WTC11 (cell line): ENCODE measurements around the gene UNC5A. TPM values are rescaled to one million over a fixed set of nuclear protein-coding genes. Genes with fewer than 3 reads are reported as not detected.

Experiments used
- ATAC-seq: fragments of 200-7000 bp; cut with Tn5 transposase; 2 replicates; pipeline ENCODE4 v1.10.0; 2021; ENCODE audit warnings: mild to moderate bottlenecking, moderate library complexity
- CTCF ChIA-PET: fragments of 300-600 bp; sonication (Branson Sonifier 250); formaldehyde crosslinking; loops from one replicate; lab custom pipeline; 2021; ENCODE audit warnings: antibody characterized with exemption; lab: Charles Lee
- POLR2A ChIA-PET: fragments of 350-600 bp; sonication (Branson Sonifier 250); formaldehyde crosslinking; loops from one replicate; lab custom pipeline; 2021; ENCODE audit warnings: antibody characterized with exemption; lab: Charles Lee
- DNase-seq: peaks from one replicate; pipeline ENCODE4 v3.0.0; 2021; ENCODE audit warnings: low spot score
- H3K27ac Mint-ChIP-seq: 2 replicates; pipeline ENCODE4 v1.8.0; 2021; ENCODE audit warnings: mixed read lengths
- H3K27me3 Mint-ChIP-seq: 2 replicates; pipeline ENCODE4 v1.8.0; 2021; ENCODE audit warnings: low read depth, mild to moderate bottlenecking, moderate library complexity, mixed read lengths
- H3K36me3 Mint-ChIP-seq: 2 replicates; pipeline ENCODE4 v1.8.0; 2021; ENCODE audit warnings: mixed read lengths
- H3K4me1 Mint-ChIP-seq: 2 replicates; pipeline ENCODE4 v1.8.0; 2022; ENCODE audit warnings: mixed read lengths
- H3K4me3 Mint-ChIP-seq: 2 replicates; pipeline ENCODE4 v1.8.0; 2021; ENCODE audit warnings: mild to moderate bottlenecking, moderate library complexity, mixed read lengths
- H3K9me3 Mint-ChIP-seq: 2 replicates; pipeline ENCODE4 v1.8.0; 2021; ENCODE audit warnings: mixed read lengths
- CREB1 ChIP-seq: sonication (generic); formaldehyde crosslinking; IDR thresholded peaks from 2 replicates; pipeline ENCODE4 v1.8.0; 2023; ENCODE audit warnings: mild to moderate bottlenecking, missing genetic modification reagents
- CREM ChIP-seq: sonication (generic); formaldehyde crosslinking; IDR thresholded peaks from 2 replicates; pipeline ENCODE4 v1.8.1; 2022; ENCODE audit warnings: mild to moderate bottlenecking, missing genetic modification reagents, moderate library complexity
- GABPB1 ChIP-seq: sonication (generic); formaldehyde crosslinking; IDR thresholded peaks from 2 replicates; pipeline ENCODE4 v1.8.1; 2023; ENCODE audit warnings: mild to moderate bottlenecking, missing genetic modification reagents
- NFE2L1 ChIP-seq: sonication (generic); formaldehyde crosslinking; IDR thresholded peaks from 2 replicates; pipeline ENCODE4 v1.8.1; 2023; ENCODE audit warnings: missing genetic modification reagents
- NR3C1 ChIP-seq: sonication (generic); formaldehyde crosslinking; conservative IDR thresholded peaks from 2 replicates; pipeline ENCODE4 v1.8.1; 2023; ENCODE audit warnings: low read depth, mild to moderate bottlenecking, missing genetic modification reagents
- PRRX2 ChIP-seq: fragments of 250-450 bp; sonication (Bioruptor Pico); IDR thresholded peaks from 2 replicates; pipeline ENCODE4 v1.8.0; 2021; ENCODE audit warnings: mild to moderate bottlenecking
- SMAD3 ChIP-seq: sonication (generic); formaldehyde crosslinking; IDR thresholded peaks from 2 replicates; pipeline ENCODE4 v1.8.0; 2022; ENCODE audit warnings: missing genetic modification reagents, mild to moderate bottlenecking, borderline replicate concordance
- ZNF263 ChIP-seq: sonication (generic); formaldehyde crosslinking; IDR thresholded peaks from 2 replicates; pipeline ENCODE4 v1.8.1; 2022; ENCODE audit warnings: low read depth, mild to moderate bottlenecking, moderate library complexity, missing genetic modification reagents
- ZNF317 ChIP-seq: sonication (generic); formaldehyde crosslinking; IDR thresholded peaks from 2 replicates; pipeline ENCODE4 v1.8.1; 2023; ENCODE audit warnings: low read depth, mild to moderate bottlenecking, moderate library complexity, missing genetic modification reagents, borderline replicate concordance
- ZNF423 ChIP-seq: fragments of 250-450 bp; sonication (Bioruptor Pico); IDR thresholded peaks from 2 replicates; pipeline ENCODE4 v2.1.2; 2022; ENCODE audit warnings: mild to moderate bottlenecking, moderate library complexity
- ZNF671 ChIP-seq: fragments of 250-450 bp; sonication (Bioruptor Pico); IDR thresholded peaks from 2 replicates; pipeline ENCODE4 v1.8.0; 2021; ENCODE audit warnings: mild to moderate bottlenecking
- total RNA-seq: library from RNA; stranded (reverse); gene quantifications from 3 replicates; pipeline ENCODE4 v1.2.3, GENCODE V29; 2021
- TF ChIP-seq, protein P1 (sequence below): sonication (generic); formaldehyde crosslinking; IDR thresholded peaks from 2 replicates; pipeline ENCODE4 v1.8.1; 2023; ENCODE audit warnings: mild to moderate bottlenecking, missing genetic modification reagents, moderate library complexity
- TF ChIP-seq, protein P2 (sequence below): sonication (generic); formaldehyde crosslinking; IDR thresholded peaks from 2 replicates; pipeline ENCODE4 v1.8.1; 2022; ENCODE audit warnings: mild to moderate bottlenecking, moderate library complexity, missing genetic modification reagents
- TF ChIP-seq, protein P3 (sequence below): sonication (generic); formaldehyde crosslinking; IDR thresholded peaks from 2 replicates; pipeline ENCODE4 v1.8.1; 2022; ENCODE audit warnings: low read depth, mild to moderate bottlenecking, moderate library complexity, missing genetic modification reagents, borderline replicate concordance

Gene UNC5A
- total RNA-seq, 1 experiment from 2014 or later, result 10.2 TPM

DNA sequence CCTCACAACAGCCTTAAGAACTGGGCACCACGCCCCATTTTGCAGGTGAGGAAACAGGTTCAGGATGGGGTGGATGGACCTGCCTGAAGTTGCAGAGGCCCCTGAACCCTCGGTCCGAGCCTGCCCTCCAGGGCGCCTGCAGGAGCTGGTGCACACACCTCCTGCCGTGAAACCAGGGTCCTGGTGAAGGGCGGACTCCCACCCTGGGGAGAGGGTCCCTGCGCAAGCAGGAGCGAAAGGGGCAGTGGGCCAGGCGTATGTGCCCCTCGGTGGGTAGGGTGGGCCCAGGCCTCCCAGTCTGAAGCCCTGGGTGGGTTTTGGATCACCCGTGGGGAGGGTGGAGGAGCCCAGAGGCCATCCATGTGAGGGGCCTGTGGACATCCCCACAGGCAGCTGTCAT is 50.9 kb downstream of the UNC5A start (continued):
- no peak for TF ChIP-seq ZNF317 (CRISPR knock-in tag)
- TF ChIP-seq PRRX2, result no peak

DNA sequence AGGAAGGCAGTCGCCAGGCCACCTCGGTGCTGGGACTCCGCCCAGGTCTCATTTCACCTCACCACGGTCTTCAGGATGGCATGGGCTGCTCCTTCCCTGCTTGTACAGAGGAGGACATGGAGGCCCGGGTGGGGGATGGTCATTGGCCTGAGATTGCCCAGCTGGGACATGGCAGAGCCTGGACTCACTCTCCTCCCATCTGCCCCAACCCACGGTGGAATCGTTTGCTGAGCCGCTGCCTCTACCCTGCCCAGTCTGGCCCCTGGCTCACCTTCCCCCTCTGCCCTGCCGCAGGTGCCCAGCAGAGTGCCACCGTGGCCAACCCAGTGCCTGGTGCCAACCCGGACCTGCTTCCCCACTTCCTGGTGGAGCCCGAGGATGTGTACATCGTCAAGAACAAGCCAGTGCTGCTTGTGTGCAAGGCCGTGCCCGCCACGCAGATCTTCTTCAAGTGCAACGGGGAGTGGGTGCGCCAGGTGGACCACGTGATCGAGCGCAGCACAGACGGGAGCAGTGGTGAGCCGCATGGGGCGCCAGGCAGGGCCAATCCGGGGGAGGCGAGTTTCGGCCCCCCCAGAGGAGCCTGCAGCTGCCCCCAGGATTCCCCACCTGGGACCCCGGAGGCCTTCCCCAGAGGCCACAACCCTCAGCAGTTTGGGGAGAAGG is 52.1 kb downstream of the UNC5A start:
- Mint-ChIP-seq H3K4me1 (peaks cover 28% of the 10 kb centered on the region), H3K9me3 (no peaks in the 10 kb centered on the region), H3K27me3 (no peaks in the 10 kb centered on the region; the same call in 1 of the 2 replicates), H3K36me3 (no peaks in the 10 kb centered on the region), H3K27ac (no peak overlapping the region), H3K4me3 (0 out of 2 replicates have a peak overlapping the region, but pooled peaks have one; percentile 14)
- ChIA-PET POLR2A (no interaction called here), CTCF (interaction anchor here (1.4 to 2.9 kb wide), 2 partner anchors 12 to 202 kb away, joined by 4 to 23 read pairs; no protein-coding TSS in a partner anchor)
- TF ChIP-seq, protein P1, sequence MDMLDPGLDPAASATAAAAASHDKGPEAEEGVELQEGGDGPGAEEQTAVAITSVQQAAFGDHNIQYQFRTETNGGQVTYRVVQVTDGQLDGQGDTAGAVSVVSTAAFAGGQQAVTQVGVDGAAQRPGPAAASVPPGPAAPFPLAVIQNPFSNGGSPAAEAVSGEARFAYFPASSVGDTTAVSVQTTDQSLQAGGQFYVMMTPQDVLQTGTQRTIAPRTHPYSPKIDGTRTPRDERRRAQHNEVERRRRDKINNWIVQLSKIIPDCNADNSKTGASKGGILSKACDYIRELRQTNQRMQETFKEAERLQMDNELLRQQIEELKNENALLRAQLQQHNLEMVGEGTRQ (CRISPR knock-in tag), result peak; percentile 59; the same call in 1 of the 2 replicates
- no peak for TF ChIP-seq ZNF423 (CRISPR knock-in tag)
- no peak for DNase-seq
- no peak for ATAC-seq

DNA sequence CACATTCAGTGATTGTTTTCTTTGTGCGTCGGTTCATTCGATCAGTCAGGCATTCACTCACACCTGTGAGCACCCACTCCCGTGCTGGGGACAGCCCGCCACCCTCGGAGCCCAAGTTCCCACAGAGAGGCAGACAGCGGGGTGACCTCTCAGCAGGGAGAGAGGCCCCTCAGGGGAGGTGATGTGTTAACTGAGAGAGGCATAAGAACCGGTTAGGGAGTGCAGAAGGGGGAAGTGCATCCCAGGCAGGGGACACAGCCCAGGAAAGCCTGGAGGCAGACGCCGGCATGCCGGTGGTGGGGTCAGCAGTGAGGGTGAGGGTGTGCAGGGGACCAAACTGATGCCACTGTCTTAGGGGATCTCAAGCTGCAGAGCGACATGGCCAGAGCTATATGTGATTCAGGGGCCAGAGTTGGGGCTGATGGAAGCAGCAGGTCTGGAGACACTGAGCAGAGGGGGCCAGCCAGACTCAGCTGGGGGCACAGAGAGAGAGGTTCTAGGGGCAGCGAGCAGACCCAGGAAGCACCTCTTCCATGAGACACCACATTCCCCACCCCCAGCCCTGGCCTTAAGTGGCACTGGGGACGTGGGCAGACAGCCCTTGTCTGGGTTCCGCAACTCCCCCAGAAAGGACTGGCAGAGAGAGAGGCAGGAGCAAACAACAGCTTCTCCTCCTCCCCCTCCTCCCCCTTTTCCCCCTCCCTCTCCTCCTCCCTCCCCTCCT is 52.8 kb downstream of the UNC5A start:
- H3K27ac Mint-ChIP-seq, result peak overlapping the region; percentile 79

DNA sequence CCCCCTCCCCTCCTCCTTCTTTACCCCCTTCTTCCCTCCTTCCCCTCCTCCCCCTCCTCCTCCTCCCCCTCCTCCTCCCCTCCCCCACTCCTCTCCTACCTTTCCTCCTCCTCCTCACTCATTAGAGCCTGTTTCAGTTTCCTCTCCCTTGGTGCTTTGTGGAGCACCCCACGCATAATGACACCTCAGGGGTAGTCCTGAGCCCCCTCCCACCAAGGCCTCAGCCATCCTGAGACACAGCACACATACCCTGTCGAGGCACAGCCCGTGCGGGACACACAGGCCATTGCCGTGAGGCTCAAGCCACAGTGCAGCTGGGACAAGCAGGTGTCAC is 53.4 kb downstream of the UNC5A start:
- Mint-ChIP-seq H3K4me1 (peaks cover 30% of the 10 kb centered on the region), H3K27ac (peak overlapping the region; percentile 49; the same call in 1 of the 2 replicates)
- TF ChIP-seq, protein P2, sequence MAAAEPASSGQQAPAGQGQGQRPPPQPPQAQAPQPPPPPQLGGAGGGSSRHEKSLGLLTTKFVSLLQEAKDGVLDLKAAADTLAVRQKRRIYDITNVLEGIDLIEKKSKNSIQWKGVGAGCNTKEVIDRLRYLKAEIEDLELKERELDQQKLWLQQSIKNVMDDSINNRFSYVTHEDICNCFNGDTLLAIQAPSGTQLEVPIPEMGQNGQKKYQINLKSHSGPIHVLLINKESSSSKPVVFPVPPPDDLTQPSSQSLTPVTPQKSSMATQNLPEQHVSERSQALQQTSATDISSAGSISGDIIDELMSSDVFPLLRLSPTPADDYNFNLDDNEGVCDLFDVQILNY (CRISPR knock-in tag), result no peak
- TF ChIP-seq CREM (CRISPR knock-in tag) (no peak), NFE2L1 (CRISPR knock-in tag) (no peak), NR3C1 (CRISPR knock-in tag) (no peak), GABPB1 (CRISPR knock-in tag) (no peak), ZNF263 (CRISPR knock-in tag) (peak; percentile 57; the same call in 1 of the 2 replicates)
- TF ChIP-seq, protein P3, sequence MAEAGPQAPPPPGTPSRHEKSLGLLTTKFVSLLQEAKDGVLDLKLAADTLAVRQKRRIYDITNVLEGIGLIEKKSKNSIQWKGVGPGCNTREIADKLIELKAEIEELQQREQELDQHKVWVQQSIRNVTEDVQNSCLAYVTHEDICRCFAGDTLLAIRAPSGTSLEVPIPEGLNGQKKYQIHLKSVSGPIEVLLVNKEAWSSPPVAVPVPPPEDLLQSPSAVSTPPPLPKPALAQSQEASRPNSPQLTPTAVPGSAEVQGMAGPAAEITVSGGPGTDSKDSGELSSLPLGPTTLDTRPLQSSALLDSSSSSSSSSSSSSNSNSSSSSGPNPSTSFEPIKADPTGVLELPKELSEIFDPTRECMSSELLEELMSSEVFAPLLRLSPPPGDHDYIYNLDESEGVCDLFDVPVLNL, result no peak
- TF ChIP-seq, all 79 proteins: peak for 1
- Mint-ChIP-seq H3K27me3 (no peaks in the 10 kb centered on the region; the same call in 1 of the 2 replicates), H3K36me3 (no peaks in the 10 kb centered on the region), H3K4me3 (no peak overlapping the region), H3K9me3 (no peaks in the 10 kb centered on the region)
- peak; percentile 6; the same call in 1 of the 2 replicates for ATAC-seq
- DNase-seq, result no peak
- ChIA-PET CTCF (interaction anchor here (1.0 to 2.9 kb wide), 7 partner anchors 10 to 248 kb away, joined by 3 to 23 read pairs (median 4); partner anchors contain the start of gene FGFR4), POLR2A (interaction anchor here (0.9 kb wide), 1 partner anchor 61 kb away, joined by 3 read pairs; no protein-coding TSS in a partner anchor)

More for the DNA sequence above, 52.8 kb downstream of the UNC5A start:
- no peaks in the 10 kb centered on the region for H3K36me3 Mint-ChIP-seq
- H3K9me3 Mint-ChIP-seq, result no peaks in the 10 kb centered on the region
- no peaks in the 10 kb centered on the region; the same call in 1 of the 2 replicates for H3K27me3 Mint-ChIP-seq
- H3K4me1 Mint-ChIP-seq, result peaks cover 30% of the 10 kb centered on the region
- no peak for TF ChIP-seq ZNF671 (CRISPR knock-in tag)
- peak; percentile 41; the same call in 1 of the 2 replicates for TF ChIP-seq ZNF423 (CRISPR knock-in tag)
- no peak for TF ChIP-seq CREB1 (CRISPR knock-in tag)
- no peak for TF ChIP-seq SMAD3
- CTCF ChIA-PET, result interaction anchor here (0.5 to 2.9 kb wide), 7 partner anchors 11 to 249 kb away, joined by 3 to 23 read pairs (median 4); partner anchors contain the start of gene FGFR4
- DNase-seq, result no peak
- peak; percentile 12; the same call in 1 of the 2 replicates for ATAC-seq
- POLR2A ChIA-PET, result no interaction called here
- H3K4me3 Mint-ChIP-seq, result peak overlapping the region; percentile 40
